Smooth muscle cell (in vitro differentiated cells): ENCODE results near the gene STX19. TPM values are rescaled to one million over a fixed set of nuclear protein-coding genes. Genes with fewer than 3 reads are reported as not detected.

Experiments
- DNase-seq: peaks from one replicate; lab custom pipeline; 2025; ENCODE audit not compliant: unreplicated experiment; lab: John Stamatoyannopoulos, UW
- H2AFZ ChIP-seq: fragments of 200-600 bp; sonication (generic); 2 replicates; pipeline ENCODE4 v1.6.0; 2016; ENCODE audit warnings: antibody characterized with exemption, low read depth, mild to moderate bottlenecking
- H3F3A ChIP-seq: fragments of 200-600 bp; sonication (generic); 2 replicates; pipeline ENCODE4 v1.6.0; 2017; ENCODE audit warnings: antibody characterized with exemption, low read depth
- H3K27ac ChIP-seq: fragments of 200-600 bp; sonication (generic); 2 replicates; pipeline ENCODE4 v1.5.1; 2016; ENCODE audit warnings: low read depth, mild to moderate bottlenecking
- H3K27me3 ChIP-seq: fragments of 200-600 bp; sonication (generic); 2 replicates; pipeline ENCODE4 v1.6.1; 2016; ENCODE audit warnings: low read depth, mild to moderate bottlenecking
- H3K36me3 ChIP-seq: fragments of 200-600 bp; sonication (generic); 2 replicates; pipeline ENCODE4 v1.5.1; 2016; ENCODE audit warnings: low read depth
- H3K4me1 ChIP-seq: fragments of 200-600 bp; sonication (generic); 2 replicates; pipeline ENCODE4 v1.5.1; 2016; ENCODE audit warnings: low read depth
- H3K4me2 ChIP-seq: fragments of 200-600 bp; sonication (generic); 2 replicates; pipeline ENCODE4 v1.6.0; 2016; ENCODE audit warnings: mild to moderate bottlenecking
- H3K4me3 ChIP-seq: fragments of 200-600 bp; sonication (generic); 2 replicates; pipeline ENCODE4 v1.5.1; 2016; ENCODE audit warnings: mild to moderate bottlenecking
- H3K79me2 ChIP-seq: fragments of 200-600 bp; sonication (generic); 2 replicates; pipeline ENCODE4 v1.6.0; 2016; ENCODE audit warnings: low read depth, mild to moderate bottlenecking
- H3K9ac ChIP-seq: fragments of 200-600 bp; sonication (generic); 2 replicates; pipeline ENCODE4 v1.6.0; 2016; ENCODE audit warnings: low read depth
- H3K9me3 ChIP-seq: fragments of 200-600 bp; sonication (generic); replicated peaks from 2 replicates; pipeline ENCODE4 v1.5.1; 2016; ENCODE audit warnings: low read depth
- H4K20me1 ChIP-seq: fragments of 200-600 bp; sonication (generic); 2 replicates; pipeline ENCODE4 v1.6.0; 2016; ENCODE audit warnings: low read depth
- CTCF ChIP-seq: fragments of 200-600 bp; sonication (generic); IDR thresholded peaks from 2 replicates; pipeline ENCODE4 v1.5.1; 2017; ENCODE audit warnings: borderline replicate concordance, mild to moderate bottlenecking, antibody characterized with exemption; ENCODE audit not compliant: insufficient read depth, poor library complexity, severe bottlenecking
- WGBS: methylation state at CpG from one replicate; pipeline ENCODE4 v1.1.7; 2016; ENCODE audit warnings: low lambda C conversion rate; 5-methylcytosine and 5-hydroxymethylcytosine counted together
- polyA plus RNA-seq: library from polyadenylated mRNA; unstranded; fragments of >200 nt; fragmentation: Nextera tagmentation; extraction: Ambion mirVana; gene quantifications from 2 replicates; pipeline ENCODE4 v1.2.1, GENCODE V29; 2016
- total RNA-seq: library from RNA; depleted of rRNA; stranded (reverse); fragments of >200 nt; gene quantifications from 2 replicates; pipeline ENCODE4 v1.2.3, GENCODE V29; 2014

Gene STX19
- total and polyA plus RNA-seq, 2 experiments from 2014 or later: 0.23 to 0.94 TPM

GRCh38 chr3:94001827-94002495 is 26.4 kb downstream of the STX19 start:
- no peaks in the 10 kb centered on the region for H4K20me1 ChIP-seq
- WGBS: 89% methylated on average over 3 of the region's 3 CpGs
- H3K27me3 ChIP-seq: no peaks in the 10 kb centered on the region
- no peaks in the 10 kb centered on the region for H3K79me2 ChIP-seq
- DNase-seq: no peak
- H3K9ac ChIP-seq: no peak overlapping the region
- no peak for TF ChIP-seq CTCF
- H3K4me3 ChIP-seq: no peak overlapping the region
- peaks cover 4% of the 10 kb centered on the region for H3K4me1 ChIP-seq
- no peak overlapping the region for H3K4me2 ChIP-seq
- no peak overlapping the region for H2AFZ ChIP-seq
- no peaks in the 10 kb centered on the region for H3K36me3 ChIP-seq
- no peaks in the 10 kb centered on the region for H3F3A ChIP-seq
- no peaks in the 10 kb centered on the region for H3K9me3 ChIP-seq
- H3K27ac ChIP-seq: no peak overlapping the region

- Histone ChIP-seq H4K20me1 (no peaks in the 10 kb centered on the region), H3K4me2 (no peak overlapping the region), H3F3A (no peaks in the 10 kb centered on the region), H3K4me3 (no peak overlapping the region), H3K36me3 (no peaks in the 10 kb centered on the region), H3K27ac (no peak overlapping the region), H3K79me2 (no peaks in the 10 kb centered on the region), H3K9ac (no peak overlapping the region), H3K27me3 (no peaks in the 10 kb centered on the region), H3K9me3 (no peaks in the 10 kb centered on the region), H2AFZ (no peak overlapping the region), H3K4me1 (peaks cover 4% of the 10 kb centered on the region)
- no peak for DNase-seq
- no peak for TF ChIP-seq CTCF
- 93% methylated on average over 1 of the region's 1 CpG for WGBS
Observed at GRCh38 chr3:94001191-94001590, 27.2 kb downstream of the STX19 start.

- no peaks in the 10 kb centered on the region for H3F3A ChIP-seq
- TF ChIP-seq CTCF: no peak
- H3K36me3 ChIP-seq: no peaks in the 10 kb centered on the region
- no peak for DNase-seq
- H3K27ac ChIP-seq: no peak overlapping the region
- 82% methylated on average over 3 of the region's 3 CpGs for WGBS
- peaks cover 28% of the 10 kb centered on the region for H4K20me1 ChIP-seq
- H3K4me1 ChIP-seq: no peaks in the 10 kb centered on the region
- no peak overlapping the region for H2AFZ ChIP-seq
- no peak overlapping the region for H3K4me3 ChIP-seq
- H3K27me3 ChIP-seq: no peaks in the 10 kb centered on the region
- H3K79me2 ChIP-seq: peaks cover 52% of the 10 kb centered on the region
- no peak overlapping the region for H3K9ac ChIP-seq
- H3K4me2 ChIP-seq: no peak overlapping the region
- H3K9me3 ChIP-seq: no peaks in the 10 kb centered on the region
Observed at GRCh38 chr3:93994056-93994455, 34.3 kb downstream of the STX19 start.

GRCh38 chr3:93992207-93992606 is 36.2 kb downstream of the STX19 start:
- no peak for TF ChIP-seq CTCF
- H3K79me2 ChIP-seq: peaks cover 61% of the 10 kb centered on the region

More at GRCh38 chr3:93992207-93992606, 36.2 kb downstream of the STX19 start:
- peaks cover 28% of the 10 kb centered on the region for H4K20me1 ChIP-seq
- H2AFZ ChIP-seq: no peak overlapping the region
- H3F3A ChIP-seq: no peaks in the 10 kb centered on the region
- H3K9me3 ChIP-seq: no peaks in the 10 kb centered on the region
- no peaks in the 10 kb centered on the region for H3K36me3 ChIP-seq
- no peaks in the 10 kb centered on the region for H3K27me3 ChIP-seq
- DNase-seq: no peak
- no peak overlapping the region for H3K4me2 ChIP-seq
- H3K4me1 ChIP-seq: no peaks in the 10 kb centered on the region
- no peak overlapping the region for H3K27ac ChIP-seq
- no peak overlapping the region for H3K9ac ChIP-seq
- 77% methylated on average over 3 of the region's 3 CpGs for WGBS
- H3K4me3 ChIP-seq: no peak overlapping the region
